GM12892 (cell line): ENCODE data around the gene PHF21B.

ENCODE experiments used
- POLR2A ChIP-seq: IDR thresholded peaks from 2 replicates; pipeline ENCODE4 v1.6.1; 2011; ENCODE audit warnings: low read depth, low read length, control low read depth
- POLR2AphosphoS5 ChIP-seq: IDR thresholded peaks from 2 replicates; pipeline ENCODE4 v1.6.1; 2011; ENCODE audit warnings: low read depth, low read length, control low read depth
- TAF1 ChIP-seq: IDR thresholded peaks from 2 replicates; pipeline ENCODE4 v1.6.1; 2011; ENCODE audit warnings: low read depth, mild to moderate bottlenecking, control low read depth, low read length, borderline replicate concordance

DNA sequence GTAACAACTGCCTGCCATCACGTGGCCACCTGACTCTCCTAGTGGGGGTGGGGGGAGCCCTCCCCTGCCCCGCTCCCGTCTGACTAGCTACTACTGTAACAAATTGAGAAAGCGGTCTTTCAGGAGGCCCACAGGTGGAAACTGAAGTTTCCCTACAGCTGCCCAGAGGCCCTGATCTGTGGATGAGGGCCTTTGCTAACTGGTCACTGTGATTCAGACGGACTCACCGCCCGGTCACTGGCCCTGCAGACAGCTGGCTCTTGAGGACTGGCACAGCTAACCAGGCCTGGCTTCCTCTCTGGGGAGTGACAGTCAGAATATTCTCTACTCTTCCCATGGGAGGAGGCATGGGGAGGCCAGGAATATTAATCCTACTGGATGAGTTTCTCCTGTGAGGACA is 140.6 kb downstream of the PHF21B start:
- TF ChIP-seq POLR2A (no peak), POLR2AphosphoS5 (no peak), TAF1 (no peak)
